Measurements from ENCODE around the gene RMRP. TPM values are rescaled to one million over a fixed set of nuclear protein-coding genes. Genes with fewer than 3 reads are reported as not detected.
A peak's percentile ranks its signal among the peaks of the same experiment; 100 is the strongest.

RMRP gene
- total RNA-seq, 2 donors from 2014 or later: 1,879 to 13,864 TPM

- no peak for DNase-seq (ENCODE audit: low spot score)
- Histone ChIP-seq H3K36me3 (no peaks in the 10 kb centered on the region), H3K4me1 (replicated peaks) (no peaks in the 10 kb centered on the region), H3K4me3 (peak overlapping the region; percentile 76 to 84), H3K27me3 (replicated peaks; ENCODE audit: insufficient read depth) (no peaks in the 10 kb centered on the region), H3K27ac (peak overlapping the region; percentile 90 to 92), H3K9me3 (no peaks in the 10 kb centered on the region)
- WGBS: 45% methylated on average over 12 of the region's 12 CpGs
- TF ChIP-seq POLR2A (IDR thresholded peaks at IDR 0.05) (no peak), POLR2AphosphoS5 (IDR thresholded peaks at IDR 0.05) (no peak), CTCF (IDR thresholded peaks at IDR 0.05) (no peak)
- intact Hi-C loops (cut with DNase I): no loop called here
These were observed 31.0 kb upstream of the RMRP start for GRCh38 chr9:35688558-35689541.

DNA sequence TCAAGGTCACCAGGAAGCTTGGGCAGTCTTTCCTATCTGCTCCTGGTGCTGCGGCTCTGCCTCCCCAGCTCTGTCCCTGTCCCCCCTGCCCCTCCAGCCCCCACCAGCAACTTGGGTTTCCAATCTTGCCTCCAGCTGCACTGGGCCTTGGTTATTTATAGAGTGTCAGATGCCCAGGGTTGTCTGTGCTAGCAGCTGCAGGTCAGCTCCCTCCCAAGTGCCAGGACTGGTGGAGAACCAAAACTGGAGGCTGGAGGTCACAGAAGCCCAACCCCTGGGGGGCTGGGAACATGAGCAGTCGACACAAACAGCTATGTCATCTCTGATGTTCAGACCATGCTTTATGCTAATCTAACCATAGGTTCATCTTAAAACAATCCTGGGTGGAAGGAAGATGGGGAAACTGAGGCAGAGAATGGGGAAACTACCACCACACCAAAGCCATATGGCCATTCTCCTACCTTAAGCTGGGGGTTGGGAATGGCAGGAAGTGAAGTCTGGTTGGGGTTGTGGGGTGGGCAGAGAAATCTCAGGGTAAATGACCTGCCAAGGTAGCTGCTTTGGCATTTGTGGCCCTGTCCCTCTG lies 30.2 kb upstream of the RMRP start:
- intact Hi-C loops (cut with DNase I): no loop called here
- DNase-seq (ENCODE audit: low spot score): no peak
- Histone ChIP-seq H3K36me3 (no peaks in the 10 kb centered on the region), H3K4me3 (peak overlapping the region; percentile 76 to 84), H3K27ac (peak overlapping the region; percentile 90 to 92), H3K9me3 (no peaks in the 10 kb centered on the region), H3K27me3 (replicated peaks; ENCODE audit: insufficient read depth) (no peaks in the 10 kb centered on the region), H3K4me1 (replicated peaks) (no peaks in the 10 kb centered on the region)
- WGBS: 75% methylated on average over 2 of the region's 2 CpGs
- TF ChIP-seq POLR2AphosphoS5 (IDR thresholded peaks at IDR 0.05) (no peak), CTCF (IDR thresholded peaks at IDR 0.05) (no peak)

GRCh38 chr9:35687306-35687705 lies 29.5 kb upstream of the RMRP start:
- TF ChIP-seq CTCF (IDR thresholded peaks at IDR 0.05) (no peak), POLR2A (IDR thresholded peaks at IDR 0.05) (no peak), POLR2AphosphoS5 (IDR thresholded peaks at IDR 0.05) (no peak)

GRCh38 chr9:35686222-35687203 lies 28.7 kb upstream of the RMRP start:
- TF ChIP-seq POLR2AphosphoS5 (IDR thresholded peaks at IDR 0.05): no peak
- TF ChIP-seq CTCF (IDR thresholded peaks at IDR 0.05): no peak
- TF ChIP-seq POLR2A (IDR thresholded peaks at IDR 0.05): no peak
- 51% methylated on average over 11 of the region's 11 CpGs for WGBS
- Histone ChIP-seq H3K27me3 (replicated peaks; ENCODE audit: insufficient read depth) (no peaks in the 10 kb centered on the region), H3K36me3 (no peaks in the 10 kb centered on the region), H3K4me1 (replicated peaks) (no peaks in the 10 kb centered on the region), H3K9me3 (no peaks in the 10 kb centered on the region), H3K27ac (peak overlapping the region; percentile 90 to 92), H3K4me3 (peak overlapping the region; percentile 12 to 76)
- intact Hi-C loops (cut with DNase I): no loop called here
- no peak for DNase-seq (ENCODE audit: low spot score)

More at GRCh38 chr9:35687306-35687705, 29.5 kb upstream of the RMRP start:
- Histone ChIP-seq H3K4me3 (peak overlapping the region in 1 of 2 donors; percentile 76), H3K4me1 (replicated peaks) (no peaks in the 10 kb centered on the region), H3K27me3 (replicated peaks; ENCODE audit: insufficient read depth) (no peaks in the 10 kb centered on the region), H3K9me3 (no peaks in the 10 kb centered on the region), H3K27ac (peak overlapping the region; percentile 90 to 92), H3K36me3 (no peaks in the 10 kb centered on the region)
- 54% methylated on average over 2 of the region's 2 CpGs for WGBS
- intact Hi-C loops (cut with DNase I): no loop called here
- DNase-seq (ENCODE audit: low spot score): no peak

Data from prostate gland (tissue), 2 donors.